HL-60 (cell line): ENCODE data around the gene CPT2.

ENCODE experiments used
- DNase-seq, 2 experiments: peaks; one replicate each; pipeline ENCODE4 v3.0.0-alpha.2; 2010 to 2020; ENCODE audit warnings: low read depth in 1 of 2, low spot score in 1 of 2
- H3K27ac ChIP-seq: fragments of 250-450 bp; sonication (Bioruptor Pico); replicated peaks from 2 replicates; pipeline ENCODE4 v1.5.1; 2020; ENCODE audit warnings: mild to moderate bottlenecking, moderate library complexity
- H3K27me3 ChIP-seq: fragments of 250-450 bp; sonication (Bioruptor Pico); 2 replicates; pipeline ENCODE4 v1.5.1; 2021; ENCODE audit warnings: mild to moderate bottlenecking, moderate library complexity; ENCODE audit not compliant: insufficient read depth, poor library complexity, severe bottlenecking
- H3K4me3 ChIP-seq: replicated peaks from 2 replicates; pipeline ENCODE4 v1.5.1; 2011; ENCODE audit warnings: mild to moderate bottlenecking, control low read depth, low read length; ENCODE audit not compliant: insufficient read depth
- CTCF ChIP-seq: IDR thresholded peaks from one replicate; pipeline ENCODE4 v1.5.1; 2011; ENCODE audit warnings: low read length, control low read depth, inconsistent platforms; ENCODE audit not compliant: insufficient read depth
- GABPA ChIP-seq: IDR thresholded peaks from 2 replicates; pipeline ENCODE4 v1.6.1; 2012; ENCODE audit warnings: low read depth
- POLR2AphosphoS5 ChIP-seq: IDR thresholded peaks from 2 replicates; pipeline ENCODE4 v1.6.1; 2012; ENCODE audit warnings: low read depth
- REST ChIP-seq: IDR thresholded peaks from 2 replicates; pipeline ENCODE4 v1.6.1; 2012; ENCODE audit warnings: low read depth; ENCODE audit not compliant: insufficient replicate concordance
- SPI1 ChIP-seq: IDR thresholded peaks from 2 replicates; pipeline ENCODE4 v1.6.1; 2012; ENCODE audit warnings: low read depth, mild to moderate bottlenecking, borderline replicate concordance

CPT2 gene

GRCh38 chr1:53241828-53242227 lies 45.2 kb downstream of the CPT2 start:
- H3K27me3 ChIP-seq = no peaks in the 10 kb centered on the region
- DNase-seq = no peak
- no peak overlapping the region for H3K4me3 ChIP-seq
- no peak overlapping the region for H3K27ac ChIP-seq
- no peak for TF ChIP-seq GABPA
- TF ChIP-seq POLR2AphosphoS5 = no peak
- TF ChIP-seq SPI1 = no peak
- TF ChIP-seq CTCF = no peak
- no peak for TF ChIP-seq REST

- no peaks in the 10 kb centered on the region for H3K27me3 ChIP-seq
- DNase-seq = no peak
- no peak for TF ChIP-seq CTCF
- TF ChIP-seq REST = no peak
- TF ChIP-seq GABPA = no peak
- no peak for TF ChIP-seq POLR2AphosphoS5
- TF ChIP-seq SPI1 = no peak
- H3K27ac ChIP-seq = no peak overlapping the region
- H3K4me3 ChIP-seq = no peak overlapping the region
Measured at GRCh38 chr1:53242381-53242780, 45.8 kb downstream of the CPT2 start.

- TF ChIP-seq POLR2AphosphoS5 (no peak), GABPA (no peak), SPI1 (no peak), CTCF (no peak), REST (no peak)
- DNase-seq = no peak
- Histone ChIP-seq H3K27ac (no peak overlapping the region), H3K4me3 (no peak overlapping the region), H3K27me3 (no peaks in the 10 kb centered on the region)
Measured at GRCh38 chr1:53244141-53244540, 47.5 kb downstream of the CPT2 start.
